Measurements from ENCODE around the gene IFI35.
"Not testable (repeated sequence)": the region's sequence is repeated elsewhere in the genome, so short reads cannot be mapped to it uniquely, and the experiment has no call there.

Gene IFI35

GRCh38 chr17:43044024-43044423, 37.4 kb downstream of the IFI35 start:
- no peaks in the 10 kb centered on the region for H3K9me3 ChIP-seq (ENCODE audit: insufficient read depth, low read length, severe bottlenecking)
- H3K27me3 ChIP-seq (ENCODE audit: insufficient read depth, low read length, poor library complexity), result no peaks in the 10 kb centered on the region
- no peaks in the 10 kb centered on the region for H4K20me1 ChIP-seq (ENCODE audit: insufficient read depth, low read length)
- no peaks in the 10 kb centered on the region for H3K79me2 ChIP-seq (ENCODE audit: insufficient read depth, low read length)
- H3K36me3 ChIP-seq (ENCODE audit: insufficient read depth, low read length), result peaks cover 50% of the 10 kb centered on the region
- no peak overlapping the region for H3K4me3 ChIP-seq (ENCODE audit: low read depth in 1 of 2, low read length in 2 of 2)
- H3K27ac ChIP-seq (ENCODE audit: low read length), result no peak overlapping the region
- H3K9ac ChIP-seq (ENCODE audit: low read depth, low read length), result no peak overlapping the region
- DNase-seq (no peak), ATAC-seq (ENCODE audit: insufficient read depth, low read depth) (no peak)
- H2AFZ ChIP-seq (ENCODE audit: low read depth, low read length), result no peak overlapping the region
- no peaks in the 10 kb centered on the region for H3K4me1 ChIP-seq (ENCODE audit: insufficient read depth, low read length)
- TF ChIP-seq EZH2 (IDR thresholded peaks at IDR 0.05; ENCODE audit: borderline replicate concordance, low read depth, low read length, severe bottlenecking), result no peak
- TF ChIP-seq CTCF (IDR thresholded peaks at IDR 0.05; ENCODE audit: borderline replicate concordance, extremely low read depth, low read length, poor library complexity, severe bottlenecking), result no peak
- H3K4me2 ChIP-seq (ENCODE audit: insufficient read depth, low read length), result no peak overlapping the region

GRCh38 chr17:43051969-43052368, 45.4 kb downstream of the IFI35 start:
- peaks cover 93% of the 10 kb centered on the region for H3K36me3 ChIP-seq (ENCODE audit: insufficient read depth, low read length)
- H4K20me1 ChIP-seq (ENCODE audit: insufficient read depth, low read length), result no peaks in the 10 kb centered on the region
- TF ChIP-seq CTCF (IDR thresholded peaks at IDR 0.05; ENCODE audit: borderline replicate concordance, extremely low read depth, low read length, poor library complexity, severe bottlenecking) (no peak), EZH2 (IDR thresholded peaks at IDR 0.05; ENCODE audit: borderline replicate concordance, low read depth, low read length, severe bottlenecking) (no peak)
- DNase-seq (no peak), ATAC-seq (ENCODE audit: insufficient read depth, low read depth) (no peak)
- no peak overlapping the region for H2AFZ ChIP-seq (ENCODE audit: low read depth, low read length)
- H3K9ac ChIP-seq (ENCODE audit: low read depth, low read length), result no peak overlapping the region
- no peaks in the 10 kb centered on the region for H3K9me3 ChIP-seq (ENCODE audit: insufficient read depth, low read length, severe bottlenecking)
- H3K27ac ChIP-seq (ENCODE audit: low read length), result no peak overlapping the region
- H3K4me3 ChIP-seq (ENCODE audit: low read depth in 1 of 2, low read length in 2 of 2), result no peak overlapping the region
- no peak overlapping the region for H3K4me2 ChIP-seq (ENCODE audit: insufficient read depth, low read length)
- H3K4me1 ChIP-seq (ENCODE audit: insufficient read depth, low read length), result no peaks in the 10 kb centered on the region
- H3K79me2 ChIP-seq (ENCODE audit: insufficient read depth, low read length), result no peaks in the 10 kb centered on the region
- no peaks in the 10 kb centered on the region for H3K27me3 ChIP-seq (ENCODE audit: insufficient read depth, low read length, poor library complexity)

GRCh38 chr17:43053008-43053407, 46.4 kb downstream of the IFI35 start:
- peaks cover 87% of the 10 kb centered on the region for H3K36me3 ChIP-seq (ENCODE audit: insufficient read depth, low read length)
- not testable (repeated sequence) for H3K27ac ChIP-seq (ENCODE audit: low read length); H3K79me2 ChIP-seq (ENCODE audit: insufficient read depth, low read length); H3K4me1 ChIP-seq (ENCODE audit: insufficient read depth, low read length); DNase-seq; H3K4me2 ChIP-seq (ENCODE audit: insufficient read depth, low read length); H3K4me3 ChIP-seq (ENCODE audit: low read depth in 1 of 2, low read length in 2 of 2); H4K20me1 ChIP-seq (ENCODE audit: insufficient read depth, low read length); H3K9me3 ChIP-seq (ENCODE audit: insufficient read depth, low read length, severe bottlenecking); H3K9ac ChIP-seq (ENCODE audit: low read depth, low read length); H3K27me3 ChIP-seq (ENCODE audit: insufficient read depth, low read length, poor library complexity); ATAC-seq (ENCODE audit: insufficient read depth, low read depth); H2AFZ ChIP-seq (ENCODE audit: low read depth, low read length)

GRCh38 chr17:43056051-43056450, 49.5 kb downstream of the IFI35 start:
- Histone ChIP-seq H3K79me2 (ENCODE audit: insufficient read depth, low read length) (no peaks in the 10 kb centered on the region), H3K4me3 (ENCODE audit: low read depth in 1 of 2, low read length in 2 of 2) (no peak overlapping the region), H3K9ac (ENCODE audit: low read depth, low read length) (no peak overlapping the region), H3K27me3 (ENCODE audit: insufficient read depth, low read length, poor library complexity) (no peaks in the 10 kb centered on the region), H3K27ac (ENCODE audit: low read length) (no peak overlapping the region), H3K4me1 (ENCODE audit: insufficient read depth, low read length) (no peaks in the 10 kb centered on the region), H3K4me2 (ENCODE audit: insufficient read depth, low read length) (no peak overlapping the region), H4K20me1 (ENCODE audit: insufficient read depth, low read length) (no peaks in the 10 kb centered on the region), H2AFZ (ENCODE audit: low read depth, low read length) (no peak overlapping the region), H3K36me3 (ENCODE audit: insufficient read depth, low read length) (peaks cover 86% of the 10 kb centered on the region), H3K9me3 (ENCODE audit: insufficient read depth, low read length, severe bottlenecking) (no peaks in the 10 kb centered on the region)
- TF ChIP-seq EZH2 (IDR thresholded peaks at IDR 0.05; ENCODE audit: borderline replicate concordance, low read depth, low read length, severe bottlenecking) (no peak), CTCF (IDR thresholded peaks at IDR 0.05; ENCODE audit: borderline replicate concordance, extremely low read depth, low read length, poor library complexity, severe bottlenecking) (no peak)
- no peak for DNase-seq
- ATAC-seq (ENCODE audit: insufficient read depth, low read depth), result no peak

All from DND-41 (cell line).